ENCODE results near the gene DEDD2. TPM values are rescaled to one million over a fixed set of nuclear protein-coding genes. Genes with fewer than 3 reads are reported as not detected.
A peak's percentile ranks its signal among the peaks of the same experiment; 100 is the strongest.

Gene DEDD2
- total and polyA plus RNA-seq, 10 of the 15 experiments (the other 5 are each of a cell fraction or from before 2014, with no cell fraction given), result 2.5 to 24.7 (median 17.6) TPM

DNA sequence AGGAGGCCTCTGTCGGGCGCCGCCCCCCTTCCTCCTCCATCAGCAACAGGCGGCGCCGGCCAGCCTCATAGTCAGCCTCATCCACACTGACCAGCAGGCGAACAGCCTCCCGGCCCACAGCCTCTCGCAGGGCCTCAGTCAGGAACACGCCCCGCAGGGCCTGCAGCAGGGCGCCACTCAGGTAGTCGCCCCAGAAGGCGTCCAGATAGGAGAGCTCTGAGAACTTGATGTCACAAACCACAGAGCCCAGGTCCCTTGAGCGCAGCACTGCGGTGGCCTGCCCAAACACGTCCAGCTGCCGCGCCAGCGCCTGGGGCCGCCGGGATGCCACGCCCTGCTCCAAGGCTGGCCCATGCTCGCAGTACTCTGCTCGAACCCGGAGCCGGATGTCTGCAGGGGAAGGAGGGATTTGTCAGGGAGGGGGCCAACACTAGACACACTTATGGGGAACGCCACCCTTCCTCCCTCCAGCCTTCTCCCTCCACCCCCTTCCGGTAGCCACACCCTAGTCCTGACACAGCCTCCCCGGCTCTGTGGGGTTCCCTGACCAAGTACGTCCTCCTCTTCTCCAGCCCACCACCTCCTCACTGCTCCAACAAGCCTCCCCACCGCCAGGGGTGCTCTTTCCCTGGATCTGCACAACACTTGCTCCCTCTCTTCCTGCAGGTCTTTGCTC is 17.9 kb downstream of the DEDD2 start:
- H2AFZ ChIP-seq (ENCODE audit: control insufficient read depth, low read depth, low read length), result no peak overlapping the region; the same call in 1 of the 2 replicates
- no peaks in the 10 kb centered on the region for H3K27me3 ChIP-seq (replicated peaks in 1 of 2; ENCODE audit: control insufficient read depth in 2 of 2, insufficient read depth in 2 of 2, low read length in 1 of 2)
- ChIA-PET CTCF (interaction anchor here (1.1 to 3.0 kb wide), 10 partner anchors 8 to 88 kb away, joined by 3 to 11 read pairs (median 4); partner anchors contain the start of genes DEDD2, GSK3A and POU2F2), SMC1A (ENCODE audit: uncharacterized antibody, unreplicated experiment) (interaction anchor here (0.6 to 6.0 kb wide), 11 partner anchors 8 to 123 kb away, joined by 3 to 23 read pairs (median 4); partner anchors contain the start of genes GSK3A, ZNF526 and ZNF574), RAD21 (ENCODE audit: unreplicated experiment) (interaction anchor here (1.0 to 4.6 kb wide), 7 partner anchors 21 to 103 kb away, joined by 3 to 20 read pairs (median 5); partner anchors contain the start of genes GSK3A, PAFAH1B3, POU2F2 and PRR19), POLR2A (interaction anchor here (0.6 to 1.6 kb wide), 6 partner anchors 9 to 82 kb away, joined by 3 to 9 read pairs (median 3); partner anchors contain the start of gene GSK3A)
- no TSS peak for BruUV-seq (replicated peaks)
- H3K4me1 ChIP-seq (ENCODE audit: control insufficient read depth, insufficient read depth, low read length), result peaks cover 59% of the 10 kb centered on the region
- peak; percentile 77 for ATAC-seq
- H3K79me2 ChIP-seq (ENCODE audit: control insufficient read depth, insufficient read depth, low read length), result peaks cover 9% of the 10 kb centered on the region
- in situ Hi-C loops (cut with MboI), result no loop called here
- H3K4me2 ChIP-seq (ENCODE audit: control insufficient read depth, insufficient read depth), result peak overlapping the region; percentile 90
- H3K9me3 ChIP-seq (replicated peaks; ENCODE audit: control insufficient read depth, insufficient read depth, low read length), result no peaks in the 10 kb centered on the region; the same call in 2 of the 3 replicates
- intact Hi-C loops (cut with micrococcal nuclease; ENCODE audit: unreplicated experiment), result loop anchor here (1.0 to 5.0 kb wide), 4 partner anchors 17 to 126 kb away; partner anchors contain the start of genes DEDD2, MEGF8 and POU2F2
- H3K27ac ChIP-seq (ENCODE audit: control insufficient read depth, insufficient read depth), result peak overlapping the region; percentile 95
- peak overlapping the region; percentile 57 for H3K9ac ChIP-seq (ENCODE audit: control insufficient read depth, insufficient read depth, low read length)
- peak; percentile 54 for FAIRE-seq
- H3K4me3 ChIP-seq, result peak overlapping the region; percentile 41
- H4K20me1 ChIP-seq (ENCODE audit: control insufficient read depth, insufficient read depth), result no peaks in the 10 kb centered on the region
- WGBS (ENCODE audit: insufficient coverage, insufficient replicate concordance, low lambda C conversion rate, missing lambda C conversion rate), result 1% methylated on average over 31 of the region's 32 CpGs
- peaks cover 8 to 33% of the 10 kb centered on the region in 2 experiments; a peak in 3 of 4 replicates for H3K36me3 ChIP-seq (ENCODE audit: control insufficient read depth in 2 of 2, insufficient read depth in 2 of 2, low read length in 1 of 2)
- peak; percentile 68 for DNase-seq (ENCODE audit: low read depth, low spot score)
- TF ChIP-seq FOS (IDR thresholded peaks at IDR 0.05; ENCODE audit: borderline replicate concordance, extremely low read depth, insufficient read length), result no peak
- TF ChIP-seq GATAD2B (conservative IDR thresholded peaks at IDR 0.05; ENCODE audit: low read depth), result peak; percentile 63
- TF ChIP-seq EED (IDR thresholded peaks at IDR 0.05; ENCODE audit: low read depth), result peak; percentile 61; the same call in 1 of the 2 replicates
- TF ChIP-seq, protein P1, sequence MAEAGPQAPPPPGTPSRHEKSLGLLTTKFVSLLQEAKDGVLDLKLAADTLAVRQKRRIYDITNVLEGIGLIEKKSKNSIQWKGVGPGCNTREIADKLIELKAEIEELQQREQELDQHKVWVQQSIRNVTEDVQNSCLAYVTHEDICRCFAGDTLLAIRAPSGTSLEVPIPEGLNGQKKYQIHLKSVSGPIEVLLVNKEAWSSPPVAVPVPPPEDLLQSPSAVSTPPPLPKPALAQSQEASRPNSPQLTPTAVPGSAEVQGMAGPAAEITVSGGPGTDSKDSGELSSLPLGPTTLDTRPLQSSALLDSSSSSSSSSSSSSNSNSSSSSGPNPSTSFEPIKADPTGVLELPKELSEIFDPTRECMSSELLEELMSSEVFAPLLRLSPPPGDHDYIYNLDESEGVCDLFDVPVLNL (IDR thresholded peaks at IDR 0.05; ENCODE audit: low read depth, low read length), result no peak
- TF ChIP-seq JUNB (IDR thresholded peaks at IDR 0.05), result no peak
- TF ChIP-seq JUND (IDR thresholded peaks at IDR 0.05; ENCODE audit: low read depth, low read length), result no peak
- TF ChIP-seq ATF7 (IDR thresholded peaks at IDR 0.05; ENCODE audit: low read depth), result peak; percentile 45; the same call in 1 of the 2 replicates
- peak; percentile 40 for TF ChIP-seq RAD21 (IDR thresholded peaks at IDR 0.05; ENCODE audit: insufficient read depth, low read depth, low read length)
- TF ChIP-seq, protein P2, sequence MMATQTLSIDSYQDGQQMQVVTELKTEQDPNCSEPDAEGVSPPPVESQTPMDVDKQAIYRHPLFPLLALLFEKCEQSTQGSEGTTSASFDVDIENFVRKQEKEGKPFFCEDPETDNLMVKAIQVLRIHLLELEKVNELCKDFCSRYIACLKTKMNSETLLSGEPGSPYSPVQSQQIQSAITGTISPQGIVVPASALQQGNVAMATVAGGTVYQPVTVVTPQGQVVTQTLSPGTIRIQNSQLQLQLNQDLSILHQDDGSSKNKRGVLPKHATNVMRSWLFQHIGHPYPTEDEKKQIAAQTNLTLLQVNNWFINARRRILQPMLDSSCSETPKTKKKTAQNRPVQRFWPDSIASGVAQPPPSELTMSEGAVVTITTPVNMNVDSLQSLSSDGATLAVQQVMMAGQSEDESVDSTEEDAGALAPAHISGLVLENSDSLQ (IDR thresholded peaks at IDR 0.05), result 0 out of 2 replicates have a peak, but pooled peaks have one; percentile 4
- TF ChIP-seq, protein P3, sequence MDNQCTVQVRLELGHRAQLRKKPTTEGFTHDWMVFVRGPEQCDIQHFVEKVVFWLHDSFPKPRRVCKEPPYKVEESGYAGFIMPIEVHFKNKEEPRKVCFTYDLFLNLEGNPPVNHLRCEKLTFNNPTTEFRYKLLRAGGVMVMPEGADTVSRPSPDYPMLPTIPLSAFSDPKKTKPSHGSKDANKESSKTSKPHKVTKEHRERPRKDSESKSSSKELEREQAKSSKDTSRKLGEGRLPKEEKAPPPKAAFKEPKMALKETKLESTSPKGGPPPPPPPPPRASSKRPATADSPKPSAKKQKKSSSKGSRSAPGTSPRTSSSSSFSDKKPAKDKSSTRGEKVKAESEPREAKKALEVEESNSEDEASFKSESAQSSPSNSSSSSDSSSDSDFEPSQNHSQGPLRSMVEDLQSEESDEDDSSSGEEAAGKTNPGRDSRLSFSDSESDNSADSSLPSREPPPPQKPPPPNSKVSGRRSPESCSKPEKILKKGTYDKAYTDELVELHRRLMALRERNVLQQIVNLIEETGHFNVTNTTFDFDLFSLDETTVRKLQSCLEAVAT (IDR thresholded peaks at IDR 0.05), result 0 out of 2 replicates have a peak, but pooled peaks have one; percentile 36
- TF ChIP-seq NBN (IDR thresholded peaks at IDR 0.05), result peak; percentile 83
- TF ChIP-seq, protein P4, sequence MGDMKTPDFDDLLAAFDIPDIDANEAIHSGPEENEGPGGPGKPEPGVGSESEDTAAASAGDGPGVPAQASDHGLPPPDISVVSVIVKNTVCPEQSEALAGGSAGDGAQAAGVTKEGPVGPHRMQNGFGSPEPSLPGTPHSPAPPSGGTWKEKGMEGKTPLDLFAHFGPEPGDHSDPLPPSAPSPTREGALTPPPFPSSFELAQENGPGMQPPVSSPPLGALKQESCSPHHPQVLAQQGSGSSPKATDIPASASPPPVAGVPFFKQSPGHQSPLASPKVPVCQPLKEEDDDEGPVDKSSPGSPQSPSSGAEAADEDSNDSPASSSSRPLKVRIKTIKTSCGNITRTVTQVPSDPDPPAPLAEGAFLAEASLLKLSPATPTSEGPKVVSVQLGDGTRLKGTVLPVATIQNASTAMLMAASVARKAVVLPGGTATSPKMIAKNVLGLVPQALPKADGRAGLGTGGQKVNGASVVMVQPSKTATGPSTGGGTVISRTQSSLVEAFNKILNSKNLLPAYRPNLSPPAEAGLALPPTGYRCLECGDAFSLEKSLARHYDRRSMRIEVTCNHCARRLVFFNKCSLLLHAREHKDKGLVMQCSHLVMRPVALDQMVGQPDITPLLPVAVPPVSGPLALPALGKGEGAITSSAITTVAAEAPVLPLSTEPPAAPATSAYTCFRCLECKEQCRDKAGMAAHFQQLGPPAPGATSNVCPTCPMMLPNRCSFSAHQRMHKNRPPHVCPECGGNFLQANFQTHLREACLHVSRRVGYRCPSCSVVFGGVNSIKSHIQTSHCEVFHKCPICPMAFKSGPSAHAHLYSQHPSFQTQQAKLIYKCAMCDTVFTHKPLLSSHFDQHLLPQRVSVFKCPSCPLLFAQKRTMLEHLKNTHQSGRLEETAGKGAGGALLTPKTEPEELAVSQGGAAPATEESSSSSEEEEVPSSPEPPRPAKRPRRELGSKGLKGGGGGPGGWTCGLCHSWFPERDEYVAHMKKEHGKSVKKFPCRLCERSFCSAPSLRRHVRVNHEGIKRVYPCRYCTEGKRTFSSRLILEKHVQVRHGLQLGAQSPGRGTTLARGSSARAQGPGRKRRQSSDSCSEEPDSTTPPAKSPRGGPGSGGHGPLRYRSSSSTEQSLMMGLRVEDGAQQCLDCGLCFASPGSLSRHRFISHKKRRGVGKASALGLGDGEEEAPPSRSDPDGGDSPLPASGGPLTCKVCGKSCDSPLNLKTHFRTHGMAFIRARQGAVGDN (IDR thresholded peaks at IDR 0.05), result peak; percentile 20; the same call in 1 of the 2 replicates
- peak; percentile 74 for TF ChIP-seq POLR2A (IDR thresholded peaks at IDR 0.05; ENCODE audit: low read depth, low read length)
- TF ChIP-seq CBX3 (IDR thresholded peaks at IDR 0.05; ENCODE audit: borderline replicate concordance, low read depth), result no peak
- peak; percentile 46 to 54; a peak in 2 of 4 replicates for TF ChIP-seq IKZF2 (IDR thresholded peaks at IDR 0.05)
- peak; percentile 41; the same call in 1 of the 2 replicates for TF ChIP-seq TCF12 (IDR thresholded peaks at IDR 0.05; ENCODE audit: low read depth, low read length)

Measured in GM12878 (cell line).